K562 (cell line): Measurements from ENCODE around the gene RUNX1. TPM values are rescaled to one million over a fixed set of nuclear protein-coding genes. Genes with fewer than 3 reads are reported as not detected.
A peak's percentile ranks its signal among the peaks of the same experiment; 100 is the strongest.

ENCODE experiments used
- BCLAF1 ChIP-seq, 2 experiments: fragments of 450-650 bp in 1 of 2; IDR thresholded peaks; 2 replicates each; pipeline ENCODE4 v1.6.1; 2011 to 2017; ENCODE audit warnings: low read depth in 2 of 2, antibody characterized with exemption in 1 of 2, borderline replicate concordance in 1 of 2, low read length in 1 of 2, mild to moderate bottlenecking in 1 of 2, mixed read lengths in 1 of 2; ENCODE audit not compliant: control insufficient read depth in 1 of 2
- CUX1 ChIP-seq: fragments of 200-800 bp; sonication (Bioruptor generic); IDR thresholded peaks from 2 replicates; pipeline ENCODE4 v1.6.1; 2016; ENCODE audit warnings: missing genetic modification characterization, missing compliant biosample characterization
- GATAD2B ChIP-seq: fragments of 450-650 bp; IDR thresholded peaks from 2 replicates; pipeline ENCODE4 v1.6.1; 2017; ENCODE audit warnings: mild to moderate bottlenecking, borderline replicate concordance
- HDAC3 ChIP-seq: fragments of 450-650 bp; IDR thresholded peaks from 2 replicates; pipeline ENCODE4 v1.6.1; 2018; ENCODE audit warnings: borderline replicate concordance, mild to moderate bottlenecking, moderate library complexity; ENCODE audit not compliant: partially characterized antibody
- RBM17 ChIP-seq: fragments of 200-400 bp; formaldehyde crosslinking; IDR thresholded peaks from 2 replicates; pipeline ENCODE4 v1.6.1; 2017; ENCODE audit warnings: low read depth, mild to moderate bottlenecking, low read length, borderline replicate concordance
- RERE ChIP-seq: sonication (generic); formaldehyde crosslinking; IDR thresholded peaks from 2 replicates; pipeline ENCODE4 v1.8.0; 2023; ENCODE audit warnings: missing genetic modification reagents, mild to moderate bottlenecking, borderline replicate concordance
- SNAPC5 ChIP-seq: fragments of 250-450 bp; sonication (Bioruptor Pico); IDR thresholded peaks from 2 replicates; pipeline ENCODE4 v1.8.0; 2021; ENCODE audit warnings: moderate library complexity, mild to moderate bottlenecking, inconsistent platforms
- SNRNP70 ChIP-seq: fragments of 200-400 bp; formaldehyde crosslinking; optimal IDR thresholded peaks from 2 replicates; pipeline ENCODE3; 2017; ENCODE audit warnings: low read depth, low read length
- ZNF253 ChIP-seq: fragments of 250-450 bp; sonication (Bioruptor Pico); conservative IDR thresholded peaks from 2 replicates; pipeline ENCODE4 v1.6.1; 2021; ENCODE audit warnings: mild to moderate bottlenecking
- ZNF316 ChIP-seq: fragments of 450-650 bp; IDR thresholded peaks from 2 replicates; pipeline ENCODE4 v1.6.1; 2016
- ZNF436 ChIP-seq: fragments of 250-450, 450-650 bp; sonication (Bioruptor Pico); formaldehyde crosslinking; IDR thresholded peaks from 2 replicates; pipeline ENCODE4 v1.7.0; 2020; ENCODE audit warnings: mild to moderate bottlenecking
- ZNF785 ChIP-seq: fragments of 250-450 bp; sonication (Bioruptor Pico); IDR thresholded peaks from 2 replicates; pipeline ENCODE4 v1.4.0; 2020; ENCODE audit warnings: mild to moderate bottlenecking
- polyA plus RNA-seq, 8 experiments: library from polyadenylated mRNA; depleted of rRNA in 4 of 8; stranded (reverse) in 5 of 8; unstranded in 3 of 8; fragments of >200 nt; fragmentation: Nextera tagmentation in 2 of 8; fragmentation: Illumina TruSeq in 1 of 8; extraction: Ambion mirVana in 2 of 8; extraction: Trizol in 1 of 8; gene quantifications; 2 replicates each; pipeline versions ENCODE4 v1.2.1 to v1.2.3, GENCODE V29; 2011 to 2014; ENCODE audit warnings: inconsistent platforms in 1 of 8, missing spikeins in 1 of 8
- total RNA-seq, 7 experiments: library from RNA; depleted of rRNA in 6 of 7; stranded (reverse); fragments of >200 nt in 6 of 7; fragmentation: Illumina TruSeq in 2 of 7; extraction: Trizol in 2 of 7; gene quantifications; 2 replicates each; pipeline versions ENCODE4 v1.2.1 to v1.2.3, GENCODE V29; 2011 to 2021; ENCODE audit warnings: low replicate concordance in 1 of 7

RUNX1 gene
- total and polyA plus RNA-seq, 9 of the 15 experiments (the other 6 are each of a cell fraction or from before 2014, with no cell fraction given), result 2.2 to 68.6 (median 17.8) TPM

- TF ChIP-seq RERE (CRISPR knock-in tag), result no peak
- TF ChIP-seq ZNF316, result 0 out of 2 replicates have a peak, but pooled peaks have one; percentile 37
- TF ChIP-seq SNAPC5 (CRISPR knock-in tag), result no peak
- TF ChIP-seq GATAD2B, result no peak
- TF ChIP-seq SNRNP70, result no peak
- TF ChIP-seq BCLAF1 (IDR thresholded peaks at IDR 0.05; ENCODE audit: borderline replicate concordance in 1 of 2, control insufficient read depth in 1 of 2, low read depth in 2 of 2, low read length in 1 of 2), result no peak
- TF ChIP-seq ZNF785 (CRISPR knock-in tag), result no peak
- peak; percentile 60 for TF ChIP-seq HDAC3
- TF ChIP-seq RBM17, result no peak
- no peak for TF ChIP-seq ZNF253 (CRISPR knock-in tag)
- TF ChIP-seq ZNF436 (CRISPR knock-in tag), result no peak
- TF ChIP-seq CUX1 (CRISPR knock-in tag), result no peak
Measured at GRCh38 chr21:34887725-34888568, 161.2 kb downstream of the RUNX1 start (continued).
